Stimulated activated CD4-positive, alpha-beta T cell treated with anti-CD3 and anti-CD28 coated beads, TNF-alpha, amount 100 ng/mL, for 24 hours (primary cell): ENCODE measurements around the gene JAM3.
"Not testable (repeated sequence)": the region's sequence is repeated elsewhere in the genome, so short reads cannot be mapped to it uniquely, and the experiment has no call there.

Source experiments
- DNase-seq, 3 experiments: peaks; one replicate each; pipeline ENCODE4 v3.0.0-alpha.2; 2020; ENCODE audit warnings: low read depth in 3 of 3

JAM3 gene

DNA sequence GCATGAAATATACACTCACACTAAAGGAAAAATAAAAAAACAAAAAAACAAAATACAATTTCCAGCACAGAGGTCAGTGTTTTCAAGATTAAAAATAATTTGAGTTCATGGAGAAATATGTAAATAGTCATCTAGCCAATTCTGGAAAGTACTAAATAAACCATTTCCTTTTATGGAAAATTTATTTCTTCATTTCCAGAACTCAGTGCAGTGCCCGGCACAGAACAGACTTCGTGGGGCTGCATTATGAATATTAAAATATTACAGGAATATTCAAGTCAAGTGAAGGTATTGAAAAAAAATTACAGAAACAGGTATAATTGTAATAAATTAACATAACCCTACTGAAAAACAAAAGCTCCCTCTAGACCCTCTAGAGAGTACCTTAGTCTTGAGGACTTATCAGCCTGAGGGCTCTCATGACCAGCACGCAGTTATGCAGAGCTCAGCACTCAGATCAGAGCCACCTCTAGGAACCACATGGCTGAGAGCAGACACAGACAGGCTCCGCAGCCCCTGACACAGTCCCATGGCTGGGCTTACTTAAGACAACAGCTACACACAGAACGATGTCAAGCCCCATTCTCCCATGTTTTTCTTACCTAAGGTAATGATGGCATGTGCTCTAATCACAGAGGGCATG, 109.3 kb downstream of the JAM3 start:
- DNase-seq, result no peak

DNA sequence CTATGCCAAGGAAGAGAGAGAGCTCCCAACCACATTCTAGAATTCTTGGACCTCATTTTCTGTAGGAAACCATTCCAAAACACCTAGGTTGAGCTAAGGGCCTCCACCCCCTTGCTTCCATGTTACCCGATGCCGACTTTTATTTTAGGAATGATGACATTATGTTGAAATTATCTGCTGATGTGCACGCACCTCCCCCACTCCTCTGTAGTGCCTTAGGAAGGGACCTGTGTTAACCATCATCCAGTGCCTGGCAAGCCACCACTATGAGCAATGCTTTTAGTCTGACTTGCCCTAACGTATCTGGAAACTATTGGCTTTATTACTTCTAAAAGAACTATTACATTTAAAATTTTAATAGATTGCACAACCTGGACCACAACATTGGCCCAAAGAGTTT, 112.8 kb downstream of the JAM3 start:
- DNase-seq, result no peak

DNA sequence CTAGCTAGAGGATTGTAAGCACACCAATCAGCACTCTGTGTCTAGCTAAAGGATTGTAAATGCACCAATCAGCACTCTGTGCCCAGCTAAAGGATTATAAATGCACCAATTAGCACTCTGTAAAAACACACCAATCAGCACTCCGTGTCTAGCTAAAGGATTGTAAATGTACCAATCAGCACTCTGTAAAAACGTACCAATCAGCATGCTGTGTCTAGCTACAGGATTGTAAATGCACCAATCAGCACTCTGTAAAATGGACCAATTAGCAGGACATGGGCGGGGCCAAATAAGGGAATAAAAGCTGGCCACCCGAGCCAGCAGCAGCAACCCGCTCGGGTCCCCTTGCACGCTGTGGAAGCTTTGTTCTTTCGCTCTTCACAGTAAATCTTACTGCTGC, 119.2 kb downstream of the JAM3 start:
- DNase-seq, result not testable (repeated sequence)

DNA sequence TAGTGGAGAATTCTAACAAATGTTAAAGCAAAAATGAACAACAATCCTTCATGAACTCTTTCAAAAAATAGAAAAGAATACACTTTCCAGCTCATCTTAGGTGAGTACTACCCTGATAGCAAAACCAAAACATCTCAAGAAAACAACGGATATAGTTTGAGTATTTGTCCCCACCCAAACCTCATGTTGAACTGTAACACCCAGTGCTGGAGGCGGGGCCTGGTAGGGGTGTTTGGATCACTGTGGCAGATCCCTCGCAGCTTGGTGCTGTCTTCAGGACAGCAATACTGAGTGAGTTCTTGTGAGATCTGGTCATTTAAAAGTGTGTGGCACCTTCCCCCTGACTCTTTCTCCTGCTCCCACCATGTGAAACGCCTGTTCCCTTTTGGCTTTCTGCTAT, 127.9 kb downstream of the JAM3 start:
- DNase-seq, result no peak

DNA sequence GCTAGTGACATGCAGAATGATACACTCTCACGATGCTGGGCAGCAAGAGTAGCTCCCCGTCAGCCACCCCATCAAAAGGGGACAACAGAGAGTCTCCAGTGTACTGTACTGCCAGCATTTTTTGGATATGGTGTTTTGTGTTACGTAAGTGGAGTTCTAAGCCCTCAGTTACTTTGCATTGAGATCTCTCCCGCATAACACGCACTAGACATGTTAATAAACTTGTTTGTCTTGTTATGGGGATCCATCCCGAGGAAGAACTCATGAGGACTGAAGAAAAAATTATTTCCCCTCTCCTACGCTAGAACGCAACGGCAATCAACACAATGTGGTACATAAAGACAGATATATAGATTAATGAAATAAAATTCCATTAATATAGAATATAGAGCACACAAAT, 130.7 kb downstream of the JAM3 start:
- DNase-seq, result no peak

DNA sequence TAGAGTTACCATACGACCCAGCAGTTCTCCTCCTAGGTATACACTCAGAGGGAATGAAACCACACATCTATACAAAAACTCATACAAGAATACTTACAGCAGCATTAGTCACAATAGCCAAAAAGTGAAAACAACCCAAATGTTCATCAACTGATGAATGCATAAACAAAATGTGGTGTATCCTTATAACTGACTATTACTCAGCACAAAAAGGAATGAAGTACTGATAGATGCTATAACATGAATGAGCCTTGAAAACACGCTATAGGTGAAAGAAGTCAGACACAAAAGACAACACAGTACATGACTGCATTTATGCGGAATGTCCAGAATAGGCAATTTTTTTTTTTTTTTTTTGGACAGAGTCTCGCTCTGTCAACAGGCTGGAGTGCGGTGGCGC, 131.8 kb downstream of the JAM3 start:
- no peak for DNase-seq
